AG09309 (cell line): ENCODE data around the gene GCA.
A peak's percentile ranks its signal among the peaks of the same experiment; 100 is the strongest.

Experiments
- DNase-seq: peaks from one replicate; pipeline ENCODE4 v3.0.0-alpha.2; 2010; ENCODE audit warnings: low read depth
- H3K4me3 ChIP-seq: 2 replicates; pipeline ENCODE4 v1.5.1; 2011; ENCODE audit warnings: mild to moderate bottlenecking, low read depth, low read length, moderate library complexity; ENCODE audit not compliant: control insufficient read depth
- TF ChIP-seq, protein P1 (sequence below): IDR thresholded peaks from 2 replicates; pipeline ENCODE4 v1.5.1; 2011; ENCODE audit warnings: mild to moderate bottlenecking, low read depth, low read length, inconsistent platforms; ENCODE audit not compliant: insufficient read depth, control insufficient read depth; ENCODE audit errors: missing control alignments

The GCA gene, protein sequence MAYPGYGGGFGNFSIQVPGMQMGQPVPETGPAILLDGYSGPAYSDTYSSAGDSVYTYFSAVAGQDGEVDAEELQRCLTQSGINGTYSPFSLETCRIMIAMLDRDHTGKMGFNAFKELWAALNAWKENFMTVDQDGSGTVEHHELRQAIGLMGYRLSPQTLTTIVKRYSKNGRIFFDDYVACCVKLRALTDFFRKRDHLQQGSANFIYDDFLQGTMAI

DNA sequence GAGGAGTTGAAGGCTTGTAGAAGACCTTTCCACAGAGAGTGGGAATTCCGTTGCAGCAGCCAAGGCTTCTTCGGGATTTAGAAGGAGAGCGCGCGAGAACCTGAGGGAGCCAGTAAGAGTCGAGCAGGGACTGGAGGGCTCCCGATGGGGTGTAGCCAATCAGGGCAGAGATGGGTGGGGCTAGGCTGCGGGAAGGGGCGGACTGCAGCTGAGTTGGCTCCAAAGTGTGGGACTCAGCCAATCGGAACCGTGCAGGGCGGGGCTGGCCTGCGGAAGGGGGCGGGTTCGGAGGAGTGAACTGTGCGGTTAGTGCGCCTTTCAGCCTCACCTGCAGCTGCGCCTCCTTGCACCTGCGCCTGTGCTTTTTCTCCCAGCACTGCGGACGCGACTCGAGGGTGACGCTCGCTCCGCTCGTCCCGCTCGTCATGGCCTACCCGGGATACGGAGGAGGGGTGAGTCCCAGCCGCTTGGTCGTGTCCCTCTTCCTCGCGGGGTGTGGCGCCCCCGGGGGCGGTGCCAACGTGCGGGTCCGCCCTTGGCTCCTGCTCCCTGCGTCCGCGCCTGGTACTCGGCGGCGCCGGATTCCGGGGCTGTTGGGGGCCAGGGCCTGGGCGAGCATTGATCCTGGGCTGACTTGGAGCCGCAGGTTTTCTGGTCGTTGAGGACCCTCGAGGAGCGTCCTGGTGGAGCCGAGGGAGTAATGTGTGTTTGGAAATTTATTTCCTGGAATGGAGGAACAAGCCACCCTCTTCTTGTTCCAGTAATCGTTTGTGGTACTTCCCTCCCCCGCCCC lies at the start of gene GCA:
Gene GCA, plus strand, starts transcription at position 309 of the 793 bp plus-strand sequence. Its CDS starts 117 bp downstream, at position 426.
- peak; percentile 37 for DNase-seq
- peak within 1 kb of the TSS; percentile 66 for H3K4me3 ChIP-seq
- TF ChIP-seq, protein P1, sequence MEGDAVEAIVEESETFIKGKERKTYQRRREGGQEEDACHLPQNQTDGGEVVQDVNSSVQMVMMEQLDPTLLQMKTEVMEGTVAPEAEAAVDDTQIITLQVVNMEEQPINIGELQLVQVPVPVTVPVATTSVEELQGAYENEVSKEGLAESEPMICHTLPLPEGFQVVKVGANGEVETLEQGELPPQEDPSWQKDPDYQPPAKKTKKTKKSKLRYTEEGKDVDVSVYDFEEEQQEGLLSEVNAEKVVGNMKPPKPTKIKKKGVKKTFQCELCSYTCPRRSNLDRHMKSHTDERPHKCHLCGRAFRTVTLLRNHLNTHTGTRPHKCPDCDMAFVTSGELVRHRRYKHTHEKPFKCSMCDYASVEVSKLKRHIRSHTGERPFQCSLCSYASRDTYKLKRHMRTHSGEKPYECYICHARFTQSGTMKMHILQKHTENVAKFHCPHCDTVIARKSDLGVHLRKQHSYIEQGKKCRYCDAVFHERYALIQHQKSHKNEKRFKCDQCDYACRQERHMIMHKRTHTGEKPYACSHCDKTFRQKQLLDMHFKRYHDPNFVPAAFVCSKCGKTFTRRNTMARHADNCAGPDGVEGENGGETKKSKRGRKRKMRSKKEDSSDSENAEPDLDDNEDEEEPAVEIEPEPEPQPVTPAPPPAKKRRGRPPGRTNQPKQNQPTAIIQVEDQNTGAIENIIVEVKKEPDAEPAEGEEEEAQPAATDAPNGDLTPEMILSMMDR: no peak

DNA sequence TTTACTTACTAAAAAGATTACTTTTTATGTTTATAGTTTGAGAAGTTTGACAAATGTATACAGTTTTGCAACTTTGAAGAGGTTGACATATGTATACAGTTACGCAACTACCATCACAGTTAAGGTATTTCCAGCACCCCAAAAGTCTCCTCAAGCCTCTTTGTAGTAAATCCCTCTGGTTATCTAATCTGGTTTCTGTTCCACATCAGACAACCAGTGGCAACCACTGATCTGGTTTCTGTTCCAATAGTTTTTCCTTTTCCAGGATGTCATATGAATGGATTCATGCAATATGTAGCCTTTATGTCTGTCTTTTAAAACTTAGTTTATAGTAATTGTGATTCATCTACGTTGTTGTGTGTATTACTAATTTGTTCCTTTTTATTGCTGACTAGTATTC lies 48.9 kb upstream of the GCA start:
- DNase-seq: no peak
- TF ChIP-seq, protein P1: no peak
- no peak overlapping the region for H3K4me3 ChIP-seq

DNA sequence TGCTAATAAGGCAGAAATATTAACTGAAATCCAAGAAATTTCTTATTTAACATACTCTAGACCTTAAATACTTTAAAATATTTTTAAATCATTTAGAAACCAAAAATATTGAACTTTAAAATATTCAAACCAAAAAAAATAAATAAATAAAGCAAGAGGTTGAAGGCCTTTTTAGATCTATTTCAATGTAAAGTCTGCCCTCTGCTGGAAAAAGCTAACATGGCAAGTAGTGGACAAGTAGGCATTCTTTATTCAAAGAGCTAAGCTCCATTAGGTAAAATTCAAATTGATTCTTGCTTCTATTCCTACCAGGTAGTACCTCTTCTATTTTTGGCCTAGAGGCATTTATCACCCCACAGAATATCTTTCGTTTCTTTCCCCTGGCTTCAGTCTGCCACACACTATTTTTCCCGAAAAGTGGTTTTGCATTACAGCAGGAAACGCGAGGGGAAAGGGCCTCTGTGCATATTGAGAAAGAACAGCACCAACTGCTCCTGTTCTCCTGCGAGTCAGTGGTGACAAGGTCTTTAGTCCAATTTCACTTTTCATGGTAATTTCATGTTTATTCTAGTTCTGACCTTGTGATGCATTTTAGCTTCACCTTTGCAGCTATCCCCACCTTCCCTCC lies 45.9 kb upstream of the GCA start:
- H3K4me3 ChIP-seq: no peak overlapping the region
- DNase-seq: peak; percentile 45
- TF ChIP-seq, protein P1: peak; percentile 73

DNA sequence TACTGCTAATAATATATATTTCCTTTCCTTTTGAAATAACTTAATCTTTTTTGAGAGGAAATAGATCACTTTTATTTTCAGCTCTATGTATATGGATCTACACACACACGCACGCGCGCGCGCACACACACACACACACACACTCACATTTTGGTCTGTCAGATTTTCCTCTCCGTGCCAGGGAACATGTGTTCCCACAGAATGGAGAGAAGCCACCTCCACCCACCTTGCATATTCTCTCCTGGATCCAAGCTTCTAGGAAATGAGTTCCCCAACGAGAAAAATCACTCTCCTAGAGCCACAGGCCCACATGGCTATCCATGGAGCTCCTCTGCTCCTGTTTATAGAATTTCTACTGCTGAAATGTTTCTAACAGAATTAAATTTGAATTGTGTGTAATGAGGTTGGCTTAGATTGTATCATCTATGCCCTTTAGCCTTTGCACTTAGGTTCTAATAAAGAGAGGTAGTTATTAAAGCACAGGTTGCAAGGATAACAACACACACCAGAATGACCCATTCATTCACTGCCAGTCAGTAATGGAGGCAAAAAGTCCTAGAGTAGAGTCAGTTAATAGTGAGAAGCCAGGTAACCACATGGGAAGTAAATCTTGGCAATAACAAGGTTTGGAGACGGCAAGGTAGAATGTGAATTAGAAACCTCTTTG lies 45.1 kb upstream of the GCA start:
- DNase-seq: no peak
- H3K4me3 ChIP-seq: no peak overlapping the region
- TF ChIP-seq, protein P1: no peak

DNA sequence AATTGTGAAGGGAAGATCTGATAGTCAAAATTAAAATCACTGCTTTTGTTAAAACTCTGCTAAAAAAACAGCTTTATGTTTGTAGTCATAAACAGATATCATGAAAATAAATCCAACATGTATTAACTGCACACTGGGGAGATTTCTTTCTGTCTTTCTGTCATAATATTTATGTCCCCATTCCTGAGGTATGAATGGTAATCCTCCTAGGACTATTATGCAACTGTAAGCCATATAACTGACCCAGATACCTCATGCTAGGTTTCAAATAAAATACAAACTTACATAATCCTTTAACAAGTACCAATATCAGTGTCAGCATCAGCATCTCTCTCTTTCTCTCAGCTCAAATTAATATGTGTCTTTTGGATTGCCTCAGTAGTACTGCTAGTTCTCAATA lies 43.7 kb upstream of the GCA start:
- no peak overlapping the region for H3K4me3 ChIP-seq
- TF ChIP-seq, protein P1: no peak
- DNase-seq: no peak

DNA sequence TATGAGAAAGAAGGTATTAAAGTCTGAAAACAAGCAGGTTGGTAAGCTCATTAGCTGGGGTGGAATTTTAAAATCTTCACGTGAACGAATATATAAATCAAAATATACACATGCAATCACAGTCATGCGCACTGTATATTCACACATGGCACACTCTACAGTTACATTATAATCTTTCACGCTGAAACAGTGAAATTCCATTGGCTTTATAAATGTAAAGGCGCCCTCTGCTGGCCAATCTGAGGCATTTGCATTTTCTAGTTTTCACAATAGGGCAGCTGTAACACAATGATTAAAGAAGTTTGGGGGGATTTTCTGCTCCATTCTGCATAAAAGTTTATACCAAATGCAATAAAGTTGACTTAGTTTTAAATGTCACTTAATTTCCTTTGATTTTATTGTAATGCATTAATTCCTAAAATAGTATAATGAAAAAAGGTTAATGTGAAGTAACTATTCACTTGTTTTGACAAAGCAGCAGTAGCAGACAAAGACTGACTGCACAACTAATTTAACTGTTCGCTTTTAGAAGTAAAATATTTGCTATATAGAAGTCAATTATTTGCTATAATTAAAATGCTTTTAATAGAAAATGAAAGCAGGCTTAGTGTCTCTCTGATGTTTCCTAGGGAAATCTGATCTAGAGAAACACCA lies 42.7 kb upstream of the GCA start:
- TF ChIP-seq, protein P1: peak; percentile 73
- no peak for DNase-seq
- H3K4me3 ChIP-seq: no peak overlapping the region
